ENCODE measurements around the gene PC. TPM values are rescaled to one million over a fixed set of nuclear protein-coding genes. Genes with fewer than 3 reads are reported as not detected.

PC gene
- total and polyA plus RNA-seq, 9 of the 15 experiments (the other 6 are each of a cell fraction or from before 2014, with no cell fraction given): 0.94 to 38.0 (median 8.7) TPM

- peak overlapping the region; percentile 99 for H3K4me2 ChIP-seq (ENCODE audit: insufficient read depth, low read length)
- DNase-seq (ENCODE audit: extremely low read depth in 1 of 4, low spot score in 3 of 4) (no peak), FAIRE-seq (no peak), ATAC-seq (no peak)
- TF ChIP-seq HEY1 (CRISPR knock-in tag; IDR thresholded peaks at IDR 0.05; ENCODE audit: borderline replicate concordance) (0 out of 2 replicates have a peak, but pooled peaks have one; percentile 39), ATF4 (CRISPR knock-in tag; IDR thresholded peaks at IDR 0.05) (no peak)
- ChIA-PET CTCF (ENCODE audit: low intra/inter-chr PET ratio) (no interaction called here), POLR2A (interaction anchor here (0.5 to 5.3 kb wide), 8 partner anchors 12 to 1062 kb away, joined by 3 to 58 read pairs (median 3); partner anchors contain the start of genes CCDC87 and RBM4B)
- in situ Hi-C loops (cut with MboI) (no loop called here), intact Hi-C loops (cut with micrococcal nuclease) (loop anchor here (5.0 kb wide), 1 partner anchor 135 kb away; the partner anchor contains the start of gene C11orf86)
- H3K79me2 ChIP-seq (ENCODE audit: control insufficient read depth, insufficient read depth, low read length): peaks cover 48% of the 10 kb centered on the region
- peak overlapping the region; percentile 97 to 100 for H3K9ac ChIP-seq (ENCODE audit: insufficient read depth in 1 of 2, low read depth in 2 of 2, low read length in 2 of 2)
- peak overlapping the region; percentile 99 for H3K4me3 ChIP-seq
- no peaks in the 10 kb centered on the region for H3K9me3 ChIP-seq (replicated peaks; ENCODE audit: control insufficient read depth, insufficient read depth, low read depth, low read length)
- no peak overlapping the region for H2AFZ ChIP-seq (ENCODE audit: low read depth, low read length)
- no peaks in the 10 kb centered on the region for H3K27me3 ChIP-seq (ENCODE audit: control insufficient read depth in 2 of 2, insufficient read depth in 2 of 2, low read length in 2 of 2)
- H3K9me1 ChIP-seq (ENCODE audit: control insufficient read depth, insufficient read depth, low read length): no peaks in the 10 kb centered on the region
- peak overlapping the region; percentile 98; the same call in 2 of the 3 replicates for H3K27ac ChIP-seq (ENCODE audit: extremely low read depth, low read depth, low read length)
- peaks cover 46 to 56% of the 10 kb centered on the region in 2 experiments for H3K4me1 ChIP-seq (replicated peaks in 1 of 2; ENCODE audit: control insufficient read depth in 2 of 2, insufficient read depth in 2 of 2, low read length in 2 of 2)
- H3K36me3 ChIP-seq (ENCODE audit: control insufficient read depth, insufficient read depth, low read length): peaks cover 43% of the 10 kb centered on the region; the same call in 2 of the 3 replicates
- H4K20me1 ChIP-seq (replicated peaks; ENCODE audit: control insufficient read depth, insufficient read depth, low read length): no peaks in the 10 kb centered on the region
- BruUV-seq (replicated peaks): no TSS peak
- 65% methylated on average over 5 of the region's 7 CpGs for WGBS (ENCODE audit: insufficient coverage, low coverage, missing lambda C conversion rate)
These were observed 116.3 kb downstream of the PC start for GRCh38 chr11:66841861-66842260.
